Loucy (cell line): ENCODE measurements around the gene SMARCE1.

Source experiments
- H2AFZ ChIP-seq: fragments of 200-600 bp; sonication (generic); 2 replicates; pipeline ENCODE4 v1.6.0; 2016; ENCODE audit warnings: antibody characterized with exemption, mild to moderate bottlenecking, low read length, moderate library complexity
- H3F3A ChIP-seq: fragments of 200-600 bp; 2 replicates; pipeline ENCODE4 v1.6.0; 2016; ENCODE audit warnings: antibody characterized with exemption, low read depth, mild to moderate bottlenecking
- H3K27me3 ChIP-seq: fragments of 200-600 bp; sonication (generic); 2 replicates; pipeline ENCODE4 v1.6.1; 2014; ENCODE audit warnings: low read length, mild to moderate bottlenecking; ENCODE audit not compliant: insufficient read depth, poor library complexity, severe bottlenecking
- H3K36me3 ChIP-seq: fragments of 200-600 bp; sonication (generic); 2 replicates; pipeline ENCODE4 v1.6.1; 2016; ENCODE audit warnings: low read length; ENCODE audit not compliant: insufficient read depth
- H3K4me1 ChIP-seq: fragments of 200-600 bp; sonication (generic); 2 replicates; pipeline ENCODE4 v1.5.1; 2014; ENCODE audit warnings: low read length, mild to moderate bottlenecking; ENCODE audit not compliant: insufficient read depth, poor library complexity, severe bottlenecking
- H3K4me2 ChIP-seq: fragments of 200-600 bp; sonication (generic); 2 replicates; pipeline ENCODE4 v1.6.0; 2014; ENCODE audit warnings: antibody characterized with exemption, low read length, low read depth, mild to moderate bottlenecking; ENCODE audit not compliant: poor library complexity, severe bottlenecking
- H3K4me3 ChIP-seq: fragments of 200-600 bp; sonication (generic); 2 replicates; pipeline ENCODE4 v1.5.1; 2014; ENCODE audit warnings: low read length, mild to moderate bottlenecking, mixed read lengths; ENCODE audit not compliant: poor library complexity, severe bottlenecking
- H3K79me2 ChIP-seq: fragments of 200-600 bp; sonication (generic); 2 replicates; pipeline ENCODE4 v1.6.1; 2014; ENCODE audit warnings: low read length; ENCODE audit not compliant: insufficient read depth
- H3K9ac ChIP-seq: fragments of 200-600 bp; sonication (generic); 2 replicates; pipeline ENCODE4 v1.6.0; 2014; ENCODE audit warnings: mild to moderate bottlenecking, low read depth, low read length, moderate library complexity; ENCODE audit not compliant: poor library complexity, severe bottlenecking
- H3K9me2 ChIP-seq: fragments of 200-600 bp; sonication (generic); replicated peaks from 2 replicates; pipeline ENCODE4 v1.6.1; 2016; ENCODE audit warnings: low read depth, low read length, mixed read lengths
- H3K9me3 ChIP-seq: fragments of 200-600 bp; sonication (generic); 2 replicates; pipeline ENCODE4 v1.6.1; 2014; ENCODE audit warnings: mild to moderate bottlenecking, antibody characterized with exemption, low read length, low read depth; ENCODE audit not compliant: insufficient read depth
- H4K20me1 ChIP-seq: fragments of 200-600 bp; sonication (generic); 2 replicates; pipeline ENCODE4 v1.6.0; 2014; ENCODE audit warnings: antibody characterized with exemption, low read length, mild to moderate bottlenecking; ENCODE audit not compliant: insufficient read depth, poor library complexity, severe bottlenecking
- EZH2phosphoT487 ChIP-seq: fragments of 200-600 bp; IDR thresholded peaks from 2 replicates; pipeline ENCODE4 v1.6.1; 2018; ENCODE audit warnings: antibody characterized with exemption, mild to moderate bottlenecking, moderate library complexity, borderline replicate concordance
- TF ChIP-seq, protein P1 (sequence below): fragments of 200-600 bp; sonication (generic); conservative IDR thresholded peaks from 2 replicates; pipeline ENCODE4 v1.5.1; 2014; ENCODE audit warnings: mild to moderate bottlenecking, antibody characterized with exemption, low read length

SMARCE1 gene

DNA sequence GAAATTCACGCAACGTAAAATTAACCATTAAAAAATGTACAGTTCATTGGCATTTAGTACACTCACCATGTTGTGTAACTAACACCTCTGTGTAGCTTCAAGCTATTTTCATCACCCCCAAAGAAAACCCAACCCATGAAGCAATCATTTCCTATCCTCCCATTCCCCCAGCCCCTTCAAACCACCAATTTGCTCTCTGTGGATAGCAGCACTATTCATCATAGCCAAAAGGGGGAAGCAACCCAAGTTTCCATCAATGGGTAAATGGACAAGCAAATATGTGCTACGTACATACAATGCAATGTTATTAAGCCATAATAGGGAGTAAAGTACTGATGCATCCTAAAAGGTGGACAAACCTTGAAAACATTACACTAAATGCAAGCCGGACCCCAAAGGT is 28.3 kb upstream of the SMARCE1 start:
- H3K36me3 ChIP-seq: no peaks in the 10 kb centered on the region
- H3K9me2 ChIP-seq: no peaks in the 10 kb centered on the region
- no peak overlapping the region for H2AFZ ChIP-seq
- no peak overlapping the region for H3K4me3 ChIP-seq
- H3K9me3 ChIP-seq: no peaks in the 10 kb centered on the region
- no peak overlapping the region for H3K9ac ChIP-seq
- TF ChIP-seq, protein P1, sequence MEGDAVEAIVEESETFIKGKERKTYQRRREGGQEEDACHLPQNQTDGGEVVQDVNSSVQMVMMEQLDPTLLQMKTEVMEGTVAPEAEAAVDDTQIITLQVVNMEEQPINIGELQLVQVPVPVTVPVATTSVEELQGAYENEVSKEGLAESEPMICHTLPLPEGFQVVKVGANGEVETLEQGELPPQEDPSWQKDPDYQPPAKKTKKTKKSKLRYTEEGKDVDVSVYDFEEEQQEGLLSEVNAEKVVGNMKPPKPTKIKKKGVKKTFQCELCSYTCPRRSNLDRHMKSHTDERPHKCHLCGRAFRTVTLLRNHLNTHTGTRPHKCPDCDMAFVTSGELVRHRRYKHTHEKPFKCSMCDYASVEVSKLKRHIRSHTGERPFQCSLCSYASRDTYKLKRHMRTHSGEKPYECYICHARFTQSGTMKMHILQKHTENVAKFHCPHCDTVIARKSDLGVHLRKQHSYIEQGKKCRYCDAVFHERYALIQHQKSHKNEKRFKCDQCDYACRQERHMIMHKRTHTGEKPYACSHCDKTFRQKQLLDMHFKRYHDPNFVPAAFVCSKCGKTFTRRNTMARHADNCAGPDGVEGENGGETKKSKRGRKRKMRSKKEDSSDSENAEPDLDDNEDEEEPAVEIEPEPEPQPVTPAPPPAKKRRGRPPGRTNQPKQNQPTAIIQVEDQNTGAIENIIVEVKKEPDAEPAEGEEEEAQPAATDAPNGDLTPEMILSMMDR: no peak; the same call in 1 of the 2 replicates
- no peak for TF ChIP-seq EZH2phosphoT487
- H3F3A ChIP-seq: no peaks in the 10 kb centered on the region
- H3K4me2 ChIP-seq: no peak overlapping the region
- H3K4me1 ChIP-seq: no peaks in the 10 kb centered on the region
- no peaks in the 10 kb centered on the region for H3K79me2 ChIP-seq
- no peaks in the 10 kb centered on the region for H3K27me3 ChIP-seq
- no peaks in the 10 kb centered on the region for H4K20me1 ChIP-seq

DNA sequence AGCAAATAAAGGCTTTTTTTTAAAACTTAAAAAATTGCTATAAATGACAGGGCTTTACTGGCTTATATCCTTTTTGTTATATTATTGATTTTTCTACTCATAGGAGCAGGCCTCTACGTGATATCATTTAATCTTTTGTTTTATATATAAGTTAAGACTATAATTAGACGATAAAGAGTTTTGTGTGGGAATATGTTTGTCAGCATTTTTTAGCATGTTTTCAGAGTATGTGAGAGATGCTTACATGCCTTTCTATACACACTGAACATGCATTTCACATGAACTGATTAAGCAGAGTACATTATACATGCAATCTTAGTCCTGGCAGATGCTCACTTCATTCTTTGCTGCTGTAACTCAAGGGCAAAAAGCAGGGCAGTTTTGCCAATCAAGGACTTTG is 25.0 kb upstream of the SMARCE1 start:
- no peaks in the 10 kb centered on the region for H3F3A ChIP-seq
- TF ChIP-seq, protein P1: no peak
- TF ChIP-seq EZH2phosphoT487: no peak
- no peaks in the 10 kb centered on the region for H3K4me1 ChIP-seq
- no peaks in the 10 kb centered on the region for H3K36me3 ChIP-seq
- no peaks in the 10 kb centered on the region for H3K79me2 ChIP-seq
- no peak overlapping the region for H2AFZ ChIP-seq
- H3K9ac ChIP-seq: no peak overlapping the region
- no peaks in the 10 kb centered on the region for H3K9me2 ChIP-seq
- H3K27me3 ChIP-seq: no peaks in the 10 kb centered on the region
- no peak overlapping the region for H3K4me3 ChIP-seq
- no peaks in the 10 kb centered on the region for H3K9me3 ChIP-seq
- H3K4me2 ChIP-seq: no peak overlapping the region
- H4K20me1 ChIP-seq: no peaks in the 10 kb centered on the region

DNA sequence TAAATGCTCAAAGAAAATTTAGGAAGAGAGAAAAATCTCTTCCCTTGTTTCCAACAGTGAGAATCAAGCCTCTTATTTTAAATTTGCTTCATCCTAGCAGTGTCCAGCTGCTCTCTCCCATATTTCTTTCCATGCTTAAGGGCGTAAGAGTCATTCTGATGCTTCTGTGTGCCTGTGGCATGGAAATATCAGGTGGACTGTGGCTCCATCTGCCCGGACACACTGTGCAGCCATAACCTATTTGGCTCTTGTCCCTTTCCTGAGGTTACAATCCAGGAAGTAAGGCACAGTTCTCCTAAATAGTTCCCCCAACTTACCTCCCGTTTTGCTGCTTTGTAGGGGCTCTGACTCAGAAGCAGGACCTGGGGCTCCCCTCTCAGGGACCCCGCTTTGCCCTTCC is 23.7 kb upstream of the SMARCE1 start:
- Histone ChIP-seq H3K4me1 (no peaks in the 10 kb centered on the region), H3K36me3 (no peaks in the 10 kb centered on the region), H3K4me3 (no peak overlapping the region), H3K9me3 (no peaks in the 10 kb centered on the region), H3K9ac (no peak overlapping the region), H3K27me3 (no peaks in the 10 kb centered on the region), H3K4me2 (no peak overlapping the region), H4K20me1 (no peaks in the 10 kb centered on the region), H3K79me2 (no peaks in the 10 kb centered on the region), H3F3A (no peaks in the 10 kb centered on the region), H3K9me2 (no peaks in the 10 kb centered on the region), H2AFZ (peak overlapping the region; percentile 4; the same call in 1 of the 2 replicates)
- TF ChIP-seq, protein P1: no peak
- TF ChIP-seq EZH2phosphoT487: no peak
